IMR-90 (cell line): ENCODE data around the gene PLXNA3. TPM values are rescaled to one million over a fixed set of nuclear protein-coding genes. Genes with fewer than 3 reads are reported as not detected.
A peak's percentile ranks its signal among the peaks of the same experiment; 100 is the strongest.

Source experiments
- ATAC-seq: fragments of 200-7000 bp; cut with Tn5 transposase; 2 replicates; pipeline ENCODE4 v1.9.1; 2020; ENCODE audit warnings: low read depth, mild to moderate bottlenecking, moderate library complexity
- BruUV-seq: library from RNA; stranded (reverse); fragments of 400-500 nt; replicated peaks from 2 replicates; lab custom pipeline; 2021; lab: Mats Ljungman, UMichigan
- CTCF ChIA-PET: fragments of 300-600 bp; formaldehyde crosslinking; extraction: SDS; loops from one replicate; lab custom pipeline; 2021; ENCODE audit warnings: antibody characterized with exemption; lab: Yijun Ruan, JAX
- POLR2A ChIA-PET: fragments of 300-600 bp; sonication (Branson Sonifier 250); formaldehyde crosslinking; loops from one replicate; lab custom pipeline; 2022; ENCODE audit warnings: antibody characterized with exemption; ENCODE audit not compliant: unreplicated experiment; lab: Charles Lee
- DNase-seq: peaks from one replicate; pipeline ENCODE4 v3.0.0; 2013
- H2AFZ ChIP-seq: replicated peaks from 2 replicates; pipeline ENCODE3; 2013; ENCODE audit warnings: low read length, mild to moderate bottlenecking; ENCODE audit not compliant: poor library complexity
- H2AK5ac ChIP-seq: 2 replicates; pipeline ENCODE4 v1.6.1; 2013; ENCODE audit warnings: low read depth, low read length, inconsistent platforms
- H2AK9ac ChIP-seq: replicated peaks from 2 replicates; pipeline ENCODE3; 2013; ENCODE audit warnings: mild to moderate bottlenecking, low read depth, low read length, moderate library complexity; ENCODE audit not compliant: poor library complexity
- H2BK120ac ChIP-seq: 2 replicates; pipeline ENCODE4 v1.6.1; 2013; ENCODE audit warnings: low read depth, low read length, inconsistent platforms
- H2BK15ac ChIP-seq: 3 replicates; pipeline ENCODE4 v1.6.1; 2013; ENCODE audit warnings: low read depth, low read length, inconsistent platforms
- H2BK20ac ChIP-seq: 2 replicates; pipeline ENCODE4 v1.6.1; 2013; ENCODE audit warnings: low read depth, mild to moderate bottlenecking, inconsistent platforms, low read length, moderate library complexity
- H2BK5ac ChIP-seq: 2 replicates; pipeline ENCODE4 v1.6.1; 2013; ENCODE audit warnings: mild to moderate bottlenecking, low read depth, low read length, inconsistent platforms; ENCODE audit not compliant: poor library complexity, severe bottlenecking
- H3K14ac ChIP-seq: replicated peaks from 2 replicates; pipeline ENCODE4 v1.6.1; 2013; ENCODE audit warnings: low read depth, low read length, inconsistent platforms
- H3K18ac ChIP-seq: 2 replicates; pipeline ENCODE4 v1.6.1; 2013; ENCODE audit warnings: low read depth, low read length, control low read depth
- H3K23ac ChIP-seq: 2 replicates; pipeline ENCODE4 v1.6.1; 2013; ENCODE audit warnings: low read depth, low read length, inconsistent platforms
- H3K27ac ChIP-seq: 2 replicates; pipeline ENCODE4 v1.5.1; 2013; ENCODE audit warnings: mild to moderate bottlenecking, control low read depth, low read length; ENCODE audit not compliant: insufficient read depth
- H3K27me3 ChIP-seq: 2 replicates; pipeline ENCODE4 v1.6.1; 2013; ENCODE audit warnings: low read length; ENCODE audit not compliant: control insufficient read depth, insufficient read depth
- H3K36me3 ChIP-seq: 2 replicates; pipeline ENCODE4 v1.6.1; 2013; ENCODE audit warnings: low read length, mixed read lengths; ENCODE audit not compliant: control insufficient read depth, insufficient read depth
- H3K4ac ChIP-seq: 2 replicates; pipeline ENCODE4 v1.6.1; 2013; ENCODE audit warnings: low read depth, low read length, inconsistent platforms
- H3K4me1 ChIP-seq: 2 replicates; pipeline ENCODE4 v1.6.1; 2013; ENCODE audit warnings: low read length, mixed read lengths; ENCODE audit not compliant: control insufficient read depth, insufficient read depth
- H3K4me2 ChIP-seq: 2 replicates; pipeline ENCODE4 v1.6.1; 2013; ENCODE audit warnings: low read depth, mild to moderate bottlenecking, control low read depth, low read length, moderate library complexity
- H3K4me3 ChIP-seq: 2 replicates; pipeline ENCODE4 v1.5.1; 2013; ENCODE audit warnings: low read depth, mild to moderate bottlenecking, control low read depth, low read length, moderate library complexity; ENCODE audit not compliant: insufficient read depth
- H3K56ac ChIP-seq: 2 replicates; pipeline ENCODE4 v1.6.1; 2013; ENCODE audit warnings: low read length, inconsistent platforms; ENCODE audit not compliant: insufficient read depth; ENCODE audit errors: extremely low read depth
- H3K79me1 ChIP-seq, 2 experiments: 2 replicates each; pipeline ENCODE4 v1.6.1; 2013; ENCODE audit warnings: low read length in 2 of 2, inconsistent platforms in 1 of 2, low read depth in 1 of 2
- H3K9ac ChIP-seq: 2 replicates; pipeline ENCODE4 v1.6.1; 2013; ENCODE audit warnings: low read depth, low read length, control low read depth
- H3K9me1 ChIP-seq: 2 replicates; pipeline ENCODE4 v1.6.1; 2013; ENCODE audit warnings: low read length, inconsistent platforms; ENCODE audit not compliant: insufficient read depth
- H3K9me3 ChIP-seq: 2 replicates; pipeline ENCODE4 v1.6.1; 2013; ENCODE audit warnings: low read length; ENCODE audit not compliant: control insufficient read depth, insufficient read depth
- H4K20me1 ChIP-seq: 2 replicates; pipeline ENCODE4 v1.6.1; 2013; ENCODE audit warnings: low read length, inconsistent platforms; ENCODE audit not compliant: insufficient read depth
- H4K5ac ChIP-seq: 2 replicates; pipeline ENCODE4 v1.6.1; 2013; ENCODE audit warnings: mild to moderate bottlenecking, low read depth, low read length, control low read depth
- H4K8ac ChIP-seq, 2 experiments: 2 replicates each; pipeline ENCODE4 v1.6.1; 2013; ENCODE audit warnings: low read depth in 2 of 2, low read length in 2 of 2, control low read depth in 1 of 2, inconsistent platforms in 1 of 2
- H4K91ac ChIP-seq: 2 replicates; pipeline ENCODE4 v1.6.1; 2013; ENCODE audit warnings: low read depth, low read length, inconsistent platforms; ENCODE audit not compliant: insufficient read depth
- BHLHE40 ChIP-seq: fragments of 150-350 bp; IDR thresholded peaks from 2 replicates; pipeline ENCODE4 v1.6.1; 2016; ENCODE audit warnings: mild to moderate bottlenecking, low read depth, low read length
- CEBPB ChIP-seq: IDR thresholded peaks from 2 replicates; pipeline ENCODE4 v1.6.1; 2012; ENCODE audit warnings: low read depth, low read length, improper control_type of control experiment
- CHD1 ChIP-seq: IDR thresholded peaks from 2 replicates; pipeline ENCODE4 v1.6.1; 2012; ENCODE audit warnings: low read depth, low read length, improper control_type of control experiment
- CTCF ChIP-seq: conservative IDR thresholded peaks from 2 replicates; pipeline ENCODE4 v1.5.1; 2012; ENCODE audit warnings: mild to moderate bottlenecking, low read depth, low read length, improper control_type of control experiment
- ELK1 ChIP-seq: fragments of 150-350 bp; IDR thresholded peaks from 2 replicates; pipeline ENCODE4 v1.6.1; 2016; ENCODE audit warnings: low read depth, mild to moderate bottlenecking, low read length, moderate library complexity, borderline replicate concordance
- FOS ChIP-seq: fragments of 150-350 bp; IDR thresholded peaks from 2 replicates; pipeline ENCODE4 v1.6.1; 2016; ENCODE audit warnings: low read depth, low read length
- MAFK ChIP-seq: IDR thresholded peaks from 2 replicates; pipeline ENCODE4 v1.6.1; 2012; ENCODE audit warnings: low read depth, low read length, improper control_type of control experiment
- MAZ ChIP-seq: IDR thresholded peaks from 2 replicates; pipeline ENCODE4 v1.6.1; 2012; ENCODE audit warnings: low read depth, mild to moderate bottlenecking, low read length, improper control_type of control experiment, moderate library complexity, borderline replicate concordance
- MXI1 ChIP-seq: IDR thresholded peaks from 2 replicates; pipeline ENCODE4 v1.6.1; 2012; ENCODE audit warnings: low read depth, mild to moderate bottlenecking, low read length, moderate library complexity, borderline replicate concordance
- NFE2L2 ChIP-seq: fragments of 150-350 bp; IDR thresholded peaks from 2 replicates; pipeline ENCODE4 v1.6.1; 2016; ENCODE audit warnings: low read depth, mild to moderate bottlenecking, low read length
- POLR2A ChIP-seq: IDR thresholded peaks from 2 replicates; pipeline ENCODE4 v1.6.1; 2012; ENCODE audit warnings: mild to moderate bottlenecking, low read depth, low read length
- RAD21 ChIP-seq: IDR thresholded peaks from 2 replicates; pipeline ENCODE4 v1.6.1; 2012; ENCODE audit warnings: low read length, improper control_type of control experiment
- RCOR1 ChIP-seq: IDR thresholded peaks from 2 replicates; pipeline ENCODE4 v1.6.1; 2012; ENCODE audit warnings: mild to moderate bottlenecking, low read length, improper control_type of control experiment; ENCODE audit not compliant: insufficient replicate concordance
- RFX5 ChIP-seq: IDR thresholded peaks from 2 replicates; pipeline ENCODE4 v1.8.0; 2012; ENCODE audit warnings: low read depth, mild to moderate bottlenecking, low read length, moderate library complexity
- SMC3 ChIP-seq: fragments of 150-350 bp; IDR thresholded peaks from 2 replicates; pipeline ENCODE4 v1.6.1; 2016; ENCODE audit warnings: low read depth, mild to moderate bottlenecking, antibody characterized with exemption, low read length, moderate library complexity
- USF2 ChIP-seq: fragments of 150-350 bp; IDR thresholded peaks from 2 replicates; pipeline ENCODE4 v1.6.1; 2017; ENCODE audit warnings: mild to moderate bottlenecking, antibody characterized with exemption, low read length, low read depth
- WGBS, 2 experiments: methylation state at CpG; one replicate each; pipeline versions ENCODE4 v1.1.5 to v1.1.7; 2013; ENCODE audit warnings: missing lambda C conversion rate in 2 of 2; ENCODE audit not compliant: insufficient read length in 1 of 2; ENCODE audit errors: extremely low coverage in 2 of 2; 5-methylcytosine and 5-hydroxymethylcytosine counted together
- dilution Hi-C: fragments of 300-500 bp; cut with HindIII; formaldehyde crosslinking; loops from one replicate; pipeline ENCODE4 v1.14.3; 2018; ENCODE audit warnings: low sequenced_read_pairs; ENCODE audit not compliant: unreplicated experiment
- in situ Hi-C: fragments of 300-500 bp; cut with MboI; formaldehyde crosslinking; loops from 3 replicates; pipeline ENCODE4 v1.14.3; 2019; ENCODE audit warnings: low sequenced_read_pairs, inconsistent platforms, mixed read lengths
- intact Hi-C: fragments of 100-400 bp; cut with micrococcal nuclease; formaldehyde crosslinking; loops from 2 replicates; pipeline ENCODE4 v1.10.0; 2022
- polyA plus RNA-seq, 3 experiments: library from polyadenylated mRNA; depleted of rRNA; stranded (reverse); fragments of >200 nt; gene quantifications; 2 replicates each; pipeline ENCODE4 v1.2.3, GENCODE V29; 2012; ENCODE audit warnings: low replicate concordance in 1 of 3
- total RNA-seq: library from RNA; depleted of rRNA; stranded (reverse); fragments of >200 nt; gene quantifications from 2 replicates; pipeline ENCODE4 v1.2.3, GENCODE V29; 2012

Gene PLXNA3
- total and polyA plus RNA-seq, 2 of the 4 experiments (the other 2 are of a cell fraction) = 4.3 to 111 TPM

GRCh38 chrX:154467556-154467955, 9.5 kb downstream of the PLXNA3 start:
- Histone ChIP-seq H3K56ac (no peak overlapping the region), H4K5ac (no peak overlapping the region), H3K4me1 (no peaks in the 10 kb centered on the region), H3K9ac (no peak overlapping the region), H2AFZ (no peak overlapping the region), H3K23ac (no peak overlapping the region), H3K4me3 (no peak overlapping the region), H3K18ac (no peak overlapping the region), H3K27ac (no peak overlapping the region), H4K91ac (no peak overlapping the region), H3K9me3 (peaks cover 1% of the 10 kb centered on the region; the same call in 1 of the 2 replicates), H3K4me2 (no peak overlapping the region), H3K9me1 (no peaks in the 10 kb centered on the region), H3K14ac (no peak overlapping the region), H3K27me3 (no peaks in the 10 kb centered on the region), H2BK5ac (no peak overlapping the region), H2AK9ac (no peak overlapping the region), H4K8ac (no peak overlapping the region), H3K4ac (no peak overlapping the region), H2BK20ac (no peak overlapping the region), H2AK5ac (no peak overlapping the region), H3K79me1 (peaks cover 0 to 7% of the 10 kb centered on the region in 2 experiments; a peak in 2 of 4 replicates), H3K36me3 (peaks cover 82% of the 10 kb centered on the region), H2BK15ac (no peak overlapping the region), H4K20me1 (peaks cover 7% of the 10 kb centered on the region; the same call in 1 of the 2 replicates), H2BK120ac (no peak overlapping the region)
- 97% methylated on average over 10 of the region's 21 CpGs; no CpG with 5 or more reads in 1 of the 2 experiments for WGBS, 2 experiments
- DNase-seq (no peak), ATAC-seq (no peak)
- CTCF ChIA-PET = no interaction called here
- intact Hi-C loops (no loop called here), dilution Hi-C loops (no loop called here), in situ Hi-C loops (no loop called here)
- POLR2A ChIA-PET = no interaction called here
- no peak for TF ChIP-seq RCOR1
- no peak for TF ChIP-seq MXI1
- TF ChIP-seq CTCF = no peak
- no peak for TF ChIP-seq USF2
- no peak for TF ChIP-seq RAD21
- TF ChIP-seq CHD1 = no peak
- TF ChIP-seq FOS = no peak
- no peak for TF ChIP-seq NFE2L2
- TF ChIP-seq MAZ = no peak
- TF ChIP-seq POLR2A = no peak
- TF ChIP-seq MAFK = no peak
- TF ChIP-seq SMC3 = no peak
- no peak for TF ChIP-seq BHLHE40
- TF ChIP-seq CEBPB = no peak
- no peak for TF ChIP-seq ELK1
- no peak for TF ChIP-seq RFX5
- TSS peak; percentile 36 for BruUV-seq
